HL-60 (cell line): ENCODE measurements around the gene RNF138.
A peak's percentile ranks its signal among the peaks of the same experiment; 100 is the strongest.

ENCODE experiments used
- DNase-seq, 2 experiments: peaks; one replicate each; pipeline ENCODE4 v3.0.0-alpha.2; 2010 to 2020; ENCODE audit warnings: low read depth in 1 of 2, low spot score in 1 of 2
- H3K27ac ChIP-seq: fragments of 250-450 bp; sonication (Bioruptor Pico); replicated peaks from 2 replicates; pipeline ENCODE4 v1.5.1; 2020; ENCODE audit warnings: mild to moderate bottlenecking, moderate library complexity
- H3K27me3 ChIP-seq: fragments of 250-450 bp; sonication (Bioruptor Pico); 2 replicates; pipeline ENCODE4 v1.5.1; 2021; ENCODE audit warnings: mild to moderate bottlenecking, moderate library complexity; ENCODE audit not compliant: insufficient read depth, poor library complexity, severe bottlenecking
- H3K4me3 ChIP-seq: replicated peaks from 2 replicates; pipeline ENCODE4 v1.5.1; 2011; ENCODE audit warnings: mild to moderate bottlenecking, control low read depth, low read length; ENCODE audit not compliant: insufficient read depth
- CTCF ChIP-seq: IDR thresholded peaks from one replicate; pipeline ENCODE4 v1.5.1; 2011; ENCODE audit warnings: low read length, control low read depth, inconsistent platforms; ENCODE audit not compliant: insufficient read depth
- GABPA ChIP-seq: IDR thresholded peaks from 2 replicates; pipeline ENCODE4 v1.6.1; 2012; ENCODE audit warnings: low read depth
- POLR2AphosphoS5 ChIP-seq: IDR thresholded peaks from 2 replicates; pipeline ENCODE4 v1.6.1; 2012; ENCODE audit warnings: low read depth
- REST ChIP-seq: IDR thresholded peaks from 2 replicates; pipeline ENCODE4 v1.6.1; 2012; ENCODE audit warnings: low read depth; ENCODE audit not compliant: insufficient replicate concordance
- SPI1 ChIP-seq: IDR thresholded peaks from 2 replicates; pipeline ENCODE4 v1.6.1; 2012; ENCODE audit warnings: low read depth, mild to moderate bottlenecking, borderline replicate concordance

Gene RNF138

GRCh38 chr18:32049393-32050171 is 42.1 kb upstream of the RNF138 start:
- Histone ChIP-seq H3K27me3 (no peaks in the 10 kb centered on the region), H3K27ac (peak overlapping the region; percentile 90), H3K4me3 (no peak overlapping the region)
- DNase-seq = peak; percentile 95 to 96
- no peak for TF ChIP-seq CTCF
- TF ChIP-seq GABPA = no peak
- peak; percentile 97 for TF ChIP-seq SPI1
- no peak for TF ChIP-seq REST
- TF ChIP-seq POLR2AphosphoS5 = no peak

GRCh38 chr18:32056613-32057358 is 34.9 kb upstream of the RNF138 start:
- Histone ChIP-seq H3K4me3 (no peak overlapping the region), H3K27ac (no peak overlapping the region), H3K27me3 (no peaks in the 10 kb centered on the region)
- TF ChIP-seq POLR2AphosphoS5 (no peak), SPI1 (no peak), CTCF (no peak), REST (no peak), GABPA (no peak)
- DNase-seq = no peak

DNA sequence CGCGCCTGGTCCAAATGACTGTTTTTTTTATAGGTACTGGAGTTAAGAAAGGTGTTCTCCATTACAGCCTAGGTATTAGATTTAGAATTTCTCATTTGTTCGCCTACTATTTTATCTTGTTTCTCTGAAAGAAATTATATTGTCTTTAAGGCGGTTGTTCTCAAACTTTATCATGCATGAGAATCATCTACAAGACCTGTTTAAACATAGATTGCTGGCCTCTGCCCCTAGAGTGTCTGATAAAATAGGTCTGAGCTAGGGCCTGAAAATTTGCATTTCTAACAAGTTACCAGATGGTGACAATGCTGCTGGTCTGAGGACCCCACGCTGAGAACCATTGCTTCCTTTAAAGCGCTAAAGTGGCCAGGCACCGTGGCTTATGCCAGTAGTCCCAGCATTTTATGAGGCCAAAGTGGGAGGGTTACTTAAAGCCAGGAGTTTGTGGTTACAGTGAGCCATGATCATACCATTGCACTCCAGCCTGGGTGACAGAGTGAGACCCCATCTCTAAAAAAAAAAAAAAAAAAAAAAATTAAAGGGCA is 34.0 kb upstream of the RNF138 start:
- TF ChIP-seq SPI1 (no peak), GABPA (no peak), POLR2AphosphoS5 (no peak)
- H3K4me3 ChIP-seq = no peak overlapping the region
- H3K27me3 ChIP-seq = no peaks in the 10 kb centered on the region
- no peak overlapping the region for H3K27ac ChIP-seq
- DNase-seq = no peak

GRCh38 chr18:32060026-32060425 is 31.6 kb upstream of the RNF138 start:
- H3K4me3 ChIP-seq = no peak overlapping the region
- no peak overlapping the region for H3K27ac ChIP-seq
- no peak for DNase-seq
- no peak for TF ChIP-seq GABPA
- H3K27me3 ChIP-seq = no peaks in the 10 kb centered on the region
